GM23248 (cell line): ENCODE results near the gene LMCD1. TPM values are rescaled to one million over a fixed set of nuclear protein-coding genes. Genes with fewer than 3 reads are reported as not detected.

ENCODE experiments used
- DNase-seq: peaks from one replicate; pipeline ENCODE4 v3.0.0-alpha.2; 2015
- H2AFZ ChIP-seq: fragments of 200-600 bp; sonication (generic); 2 replicates; pipeline ENCODE4 v1.6.1; 2016; ENCODE audit warnings: antibody characterized with exemption
- H3F3A ChIP-seq: fragments of 200-600 bp; sonication (generic); 2 replicates; pipeline ENCODE4 v1.6.1; 2016; ENCODE audit warnings: mild to moderate bottlenecking, antibody characterized with exemption, mixed run types; ENCODE audit not compliant: insufficient read depth
- H3K27ac ChIP-seq: fragments of 200-600 bp; sonication (generic); 2 replicates; pipeline ENCODE4 v1.5.1; 2016; ENCODE audit warnings: mild to moderate bottlenecking
- H3K27me3 ChIP-seq: fragments of 200-600 bp; sonication (generic); replicated peaks from 2 replicates; pipeline ENCODE4 v1.6.1; 2016; ENCODE audit warnings: mild to moderate bottlenecking; ENCODE audit not compliant: insufficient read depth
- H3K36me3 ChIP-seq: fragments of 200-600 bp; sonication (generic); 2 replicates; pipeline ENCODE4 v1.6.1; 2016; ENCODE audit warnings: low read depth, mild to moderate bottlenecking
- H3K4me1 ChIP-seq: fragments of 200-600 bp; sonication (generic); 2 replicates; pipeline ENCODE4 v1.6.1; 2016; ENCODE audit warnings: mild to moderate bottlenecking; ENCODE audit not compliant: insufficient read depth
- H3K4me2 ChIP-seq: fragments of 200-600 bp; sonication (generic); one replicate; pipeline ENCODE4 v1.6.1; 2016; ENCODE audit warnings: mild to moderate bottlenecking; ENCODE audit not compliant: unreplicated experiment
- H3K4me3 ChIP-seq: fragments of 200-600 bp; sonication (generic); 2 replicates; pipeline ENCODE4 v1.5.1; 2016; ENCODE audit warnings: mild to moderate bottlenecking
- H3K79me2 ChIP-seq: fragments of 200-600 bp; sonication (generic); 2 replicates; pipeline ENCODE4 v1.6.1; 2016; ENCODE audit warnings: mild to moderate bottlenecking; ENCODE audit not compliant: insufficient read depth
- H3K9ac ChIP-seq: fragments of 200-600 bp; sonication (generic); 2 replicates; pipeline ENCODE4 v1.6.1; 2016; ENCODE audit warnings: mild to moderate bottlenecking
- H3K9me2 ChIP-seq: fragments of 200-600 bp; sonication (generic); 2 replicates; pipeline ENCODE4 v1.6.1; 2016; ENCODE audit warnings: mixed run types, mild to moderate bottlenecking, moderate library complexity; ENCODE audit not compliant: insufficient read depth
- H3K9me3 ChIP-seq: fragments of 200-600 bp; sonication (generic); one replicate; pipeline ENCODE4 v1.6.1; 2017; ENCODE audit warnings: low read depth
- H4K20me1 ChIP-seq: fragments of 200-600 bp; sonication (generic); 2 replicates; pipeline ENCODE4 v1.6.0; 2016; ENCODE audit not compliant: insufficient read depth
- EZH2 ChIP-seq: fragments of 200-600 bp; sonication (generic); IDR thresholded peaks from 2 replicates; pipeline ENCODE4 v1.6.1; 2018; ENCODE audit warnings: antibody characterized with exemption, mild to moderate bottlenecking; ENCODE audit not compliant: insufficient read depth, poor library complexity, severe bottlenecking
- EZH2phosphoT487 ChIP-seq: fragments of 200-600 bp; sonication (generic); IDR thresholded peaks from 2 replicates; pipeline ENCODE4 v1.6.1; 2018; ENCODE audit warnings: antibody characterized with exemption, moderate library complexity, mild to moderate bottlenecking, low read depth; ENCODE audit not compliant: insufficient read depth
- WGBS, 2 experiments: methylation state at CpG; one replicate each; pipeline ENCODE4 v1.1.6; 2015 to 2017; ENCODE audit warnings: low lambda C conversion rate in 2 of 2, low coverage in 1 of 2; ENCODE audit errors: missing lambda C conversion rate in 2 of 2; 5-methylcytosine and 5-hydroxymethylcytosine counted together
- in situ Hi-C: fragments of 300-500 bp; cut with MboI; formaldehyde crosslinking; loops from 2 replicates; pipeline ENCODE4 v1.15.0; 2020
- polyA plus RNA-seq: library from polyadenylated mRNA; unstranded; fragments of >200 nt; fragmentation: Nextera tagmentation; extraction: Ambion mirVana; gene quantifications from 2 replicates; pipeline ENCODE4 v1.2.1, GENCODE V29; 2016
- total RNA-seq: library from RNA; depleted of rRNA; stranded (reverse); fragments of >200 nt; shearing (Covaris generic); gene quantifications from 2 replicates; pipeline ENCODE4 v1.2.3, GENCODE V29; 2014

Gene LMCD1
- total and polyA plus RNA-seq, 2 experiments from 2014 or later: 187 to 259 TPM

GRCh38 chr3:8512234-8512633 lies 10.6 kb downstream of the LMCD1 start:
- Histone ChIP-seq H3K9ac (no peak overlapping the region), H2AFZ (no peak overlapping the region), H3F3A (peaks cover 78% of the 10 kb centered on the region), H3K4me1 (peaks cover 39% of the 10 kb centered on the region), H3K9me3 (no peaks in the 10 kb centered on the region), H4K20me1 (no peaks in the 10 kb centered on the region), H3K27ac (no peak overlapping the region), H3K27me3 (no peaks in the 10 kb centered on the region), H3K9me2 (no peaks in the 10 kb centered on the region), H3K4me3 (no peak overlapping the region), H3K36me3 (peaks cover 51% of the 10 kb centered on the region; the same call in 1 of the 2 replicates), H3K4me2 (no peak overlapping the region), H3K79me2 (peaks cover 70% of the 10 kb centered on the region)
- no peak for DNase-seq
- TF ChIP-seq EZH2phosphoT487: no peak
- no peak for TF ChIP-seq EZH2
- in situ Hi-C loops: no loop called here
- WGBS, 2 experiments: 100% methylated on average over 1 of the region's 1 CpG

GRCh38 chr3:8516047-8516661 lies 14.5 kb downstream of the LMCD1 start:
- TF ChIP-seq EZH2 (no peak), EZH2phosphoT487 (no peak)
- in situ Hi-C loops: no loop called here
- no peaks in the 10 kb centered on the region for H3K27me3 ChIP-seq
- H3K9ac ChIP-seq: no peak overlapping the region
- no peak overlapping the region for H3K4me2 ChIP-seq
- H3K9me2 ChIP-seq: no peaks in the 10 kb centered on the region
- peaks cover 85% of the 10 kb centered on the region for H3F3A ChIP-seq
- no peak overlapping the region for H2AFZ ChIP-seq
- no peaks in the 10 kb centered on the region for H3K9me3 ChIP-seq
- H3K4me3 ChIP-seq: no peak overlapping the region
- H3K4me1 ChIP-seq: peaks cover 41% of the 10 kb centered on the region
- 0 out of 2 replicates have a peak, but pooled peaks cover 43% of the 10 kb centered on the region for H3K36me3 ChIP-seq
- peaks cover 52% of the 10 kb centered on the region for H3K79me2 ChIP-seq
- no peaks in the 10 kb centered on the region for H4K20me1 ChIP-seq
- H3K27ac ChIP-seq: peak overlapping the region; percentile 74; the same call in 1 of the 2 replicates
- DNase-seq: no peak
- WGBS, 2 experiments: 95% methylated on average over 9 of the region's 9 CpGs

- peak overlapping the region; percentile 74 for H3K27ac ChIP-seq
- H3K79me2 ChIP-seq: peaks cover 46% of the 10 kb centered on the region
Observed at GRCh38 chr3:8516783-8517182, 15.2 kb downstream of the LMCD1 start.

GRCh38 chr3:8517487-8517886 lies 15.9 kb downstream of the LMCD1 start:
- in situ Hi-C loops: no loop called here
- Histone ChIP-seq H2AFZ (no peak overlapping the region), H3K9me2 (no peaks in the 10 kb centered on the region), H3F3A (peaks cover 79% of the 10 kb centered on the region), H3K79me2 (peaks cover 39% of the 10 kb centered on the region), H3K4me2 (peak overlapping the region; percentile 33), H3K4me1 (peaks cover 41% of the 10 kb centered on the region), H3K27me3 (no peaks in the 10 kb centered on the region), H3K4me3 (no peak overlapping the region), H3K9ac (peak overlapping the region; percentile 35; the same call in 1 of the 2 replicates), H4K20me1 (no peaks in the 10 kb centered on the region), H3K9me3 (no peaks in the 10 kb centered on the region), H3K27ac (peak overlapping the region; percentile 74), H3K36me3 (peaks cover 39% of the 10 kb centered on the region; the same call in 1 of the 2 replicates)
- no peak for DNase-seq
- 86 to 96% methylated on average over 2 of the region's 2 CpGs for WGBS, 2 experiments
- no peak for TF ChIP-seq EZH2
- TF ChIP-seq EZH2phosphoT487: no peak

More at GRCh38 chr3:8516783-8517182, 15.2 kb downstream of the LMCD1 start:
- 0 out of 2 replicates have a peak, but pooled peaks cover 38% of the 10 kb centered on the region for H3K36me3 ChIP-seq
- H3K4me3 ChIP-seq: no peak overlapping the region
- H3K9ac ChIP-seq: no peak overlapping the region
- H2AFZ ChIP-seq: no peak overlapping the region
- peaks cover 41% of the 10 kb centered on the region for H3K4me1 ChIP-seq
- WGBS, 2 experiments: 66 to 69% methylated on average over 2 of the region's 2 CpGs
- no peak overlapping the region for H3K4me2 ChIP-seq
- in situ Hi-C loops: no loop called here
- no peaks in the 10 kb centered on the region for H3K27me3 ChIP-seq
- no peaks in the 10 kb centered on the region for H4K20me1 ChIP-seq
- no peak for DNase-seq
- TF ChIP-seq EZH2 (no peak), EZH2phosphoT487 (no peak)
- H3F3A ChIP-seq: peaks cover 85% of the 10 kb centered on the region
- no peaks in the 10 kb centered on the region for H3K9me3 ChIP-seq
- H3K9me2 ChIP-seq: no peaks in the 10 kb centered on the region
